ENCODE data around the gene TMEM150B.

Gene TMEM150B

GRCh38 chr19:55314396-55314795 lies 10.7 kb downstream of the TMEM150B start:
- Histone ChIP-seq H3K36me3 (ENCODE audit: insufficient read depth, insufficient read length, low read length) (peaks cover 15% of the 10 kb centered on the region), H3K9me3 (ENCODE audit: insufficient read depth, low read length) (no peaks in the 10 kb centered on the region), H3K27me3 (ENCODE audit: insufficient read depth, insufficient read length) (no peaks in the 10 kb centered on the region), H3K4me1 (ENCODE audit: insufficient read depth, insufficient read length) (peaks cover 8% of the 10 kb centered on the region), H3K4me3 (ENCODE audit: insufficient read length, low read depth) (no peak overlapping the region), H3K9ac (ENCODE audit: insufficient read length, low read depth) (no peak overlapping the region)
- no peak for DNase-seq (ENCODE audit: low read depth, low spot score)
- TF ChIP-seq ZNF274 (IDR thresholded peaks at IDR 0.05; ENCODE audit: low read depth, low read length) = no peak
- no peak for TF ChIP-seq SUZ12 (IDR thresholded peaks at IDR 0.05; ENCODE audit: extremely low read depth, insufficient read depth, insufficient read length)
- no peak for TF ChIP-seq YY1 (IDR thresholded peaks at IDR 0.05; ENCODE audit: insufficient read depth, insufficient read length)

- peaks cover 27% of the 10 kb centered on the region for H3K36me3 ChIP-seq (ENCODE audit: insufficient read depth, insufficient read length, low read length)
- TF ChIP-seq YY1 (IDR thresholded peaks at IDR 0.05; ENCODE audit: insufficient read depth, insufficient read length) = no peak
- TF ChIP-seq SUZ12 (IDR thresholded peaks at IDR 0.05; ENCODE audit: extremely low read depth, insufficient read depth, insufficient read length) = no peak
- TF ChIP-seq ZNF274 (IDR thresholded peaks at IDR 0.05; ENCODE audit: low read depth, low read length) = no peak
- H3K9me3 ChIP-seq (ENCODE audit: insufficient read depth, low read length) = no peaks in the 10 kb centered on the region
- no peaks in the 10 kb centered on the region for H3K27me3 ChIP-seq (ENCODE audit: insufficient read depth, insufficient read length)
- H3K9ac ChIP-seq (ENCODE audit: insufficient read length, low read depth) = no peak overlapping the region
- H3K4me3 ChIP-seq (ENCODE audit: insufficient read length, low read depth) = no peak overlapping the region
- peaks cover 8% of the 10 kb centered on the region for H3K4me1 ChIP-seq (ENCODE audit: insufficient read depth, insufficient read length)
- DNase-seq (ENCODE audit: low read depth, low spot score) = no peak
These were observed 12.3 kb downstream of the TMEM150B start for GRCh38 chr19:55312621-55313512.

- TF ChIP-seq YY1 (IDR thresholded peaks at IDR 0.05; ENCODE audit: insufficient read depth, insufficient read length) (no peak), ZNF274 (IDR thresholded peaks at IDR 0.05; ENCODE audit: low read depth, low read length) (no peak), SUZ12 (IDR thresholded peaks at IDR 0.05; ENCODE audit: extremely low read depth, insufficient read depth, insufficient read length) (no peak)
- peaks cover 8% of the 10 kb centered on the region for H3K4me1 ChIP-seq (ENCODE audit: insufficient read depth, insufficient read length)
- no peak for DNase-seq (ENCODE audit: low read depth, low spot score)
- H3K36me3 ChIP-seq (ENCODE audit: insufficient read depth, insufficient read length, low read length) = peaks cover 30% of the 10 kb centered on the region
- no peak overlapping the region for H3K9ac ChIP-seq (ENCODE audit: insufficient read length, low read depth)
- H3K27me3 ChIP-seq (ENCODE audit: insufficient read depth, insufficient read length) = no peaks in the 10 kb centered on the region
- H3K4me3 ChIP-seq (ENCODE audit: insufficient read length, low read depth) = no peak overlapping the region
- H3K9me3 ChIP-seq (ENCODE audit: insufficient read depth, low read length) = no peaks in the 10 kb centered on the region
These were observed 13.3 kb downstream of the TMEM150B start for GRCh38 chr19:55311797-55312196.

GRCh38 chr19:55311397-55311796 lies 13.7 kb downstream of the TMEM150B start:
- TF ChIP-seq ZNF274 (IDR thresholded peaks at IDR 0.05; ENCODE audit: low read depth, low read length) = no peak
- no peak for TF ChIP-seq YY1 (IDR thresholded peaks at IDR 0.05; ENCODE audit: insufficient read depth, insufficient read length)
- no peak for TF ChIP-seq SUZ12 (IDR thresholded peaks at IDR 0.05; ENCODE audit: extremely low read depth, insufficient read depth, insufficient read length)
- no peak for DNase-seq (ENCODE audit: low read depth, low spot score)
- Histone ChIP-seq H3K9me3 (ENCODE audit: insufficient read depth, low read length) (no peaks in the 10 kb centered on the region), H3K27me3 (ENCODE audit: insufficient read depth, insufficient read length) (no peaks in the 10 kb centered on the region), H3K36me3 (ENCODE audit: insufficient read depth, insufficient read length, low read length) (peaks cover 34% of the 10 kb centered on the region), H3K9ac (ENCODE audit: insufficient read length, low read depth) (no peak overlapping the region), H3K4me1 (ENCODE audit: insufficient read depth, insufficient read length) (peaks cover 8% of the 10 kb centered on the region), H3K4me3 (ENCODE audit: insufficient read length, low read depth) (no peak overlapping the region)

- Histone ChIP-seq H3K4me1 (ENCODE audit: insufficient read depth, insufficient read length) (peaks cover 8% of the 10 kb centered on the region), H3K4me3 (ENCODE audit: insufficient read length, low read depth) (no peak overlapping the region)
- no peak for TF ChIP-seq SUZ12 (IDR thresholded peaks at IDR 0.05; ENCODE audit: extremely low read depth, insufficient read depth, insufficient read length)
- TF ChIP-seq YY1 (IDR thresholded peaks at IDR 0.05; ENCODE audit: insufficient read depth, insufficient read length) = no peak
- TF ChIP-seq ZNF274 (IDR thresholded peaks at IDR 0.05; ENCODE audit: low read depth, low read length) = no peak
These were observed 14.6 kb downstream of the TMEM150B start for GRCh38 chr19:55310498-55310897.

GRCh38 chr19:55309448-55309847 lies 15.7 kb downstream of the TMEM150B start:
- H3K9ac ChIP-seq (ENCODE audit: insufficient read length, low read depth) = no peak overlapping the region
- no peak for DNase-seq (ENCODE audit: low read depth, low spot score)
- TF ChIP-seq ZNF274 (IDR thresholded peaks at IDR 0.05; ENCODE audit: low read depth, low read length) (no peak), YY1 (IDR thresholded peaks at IDR 0.05; ENCODE audit: insufficient read depth, insufficient read length) (no peak), SUZ12 (IDR thresholded peaks at IDR 0.05; ENCODE audit: extremely low read depth, insufficient read depth, insufficient read length) (no peak)
- peaks cover 8% of the 10 kb centered on the region for H3K4me1 ChIP-seq (ENCODE audit: insufficient read depth, insufficient read length)
- H3K36me3 ChIP-seq (ENCODE audit: insufficient read depth, insufficient read length, low read length) = peaks cover 50% of the 10 kb centered on the region
- H3K9me3 ChIP-seq (ENCODE audit: insufficient read depth, low read length) = no peaks in the 10 kb centered on the region
- no peaks in the 10 kb centered on the region for H3K27me3 ChIP-seq (ENCODE audit: insufficient read depth, insufficient read length)
- no peak overlapping the region for H3K4me3 ChIP-seq (ENCODE audit: insufficient read length, low read depth)

More at GRCh38 chr19:55310498-55310897, 14.6 kb downstream of the TMEM150B start:
- Histone ChIP-seq H3K27me3 (ENCODE audit: insufficient read depth, insufficient read length) (no peaks in the 10 kb centered on the region), H3K36me3 (ENCODE audit: insufficient read depth, insufficient read length, low read length) (peaks cover 43% of the 10 kb centered on the region), H3K9me3 (ENCODE audit: insufficient read depth, low read length) (no peaks in the 10 kb centered on the region), H3K9ac (ENCODE audit: insufficient read length, low read depth) (no peak overlapping the region)
- DNase-seq (ENCODE audit: low read depth, low spot score) = no peak

GRCh38 chr19:55308281-55308680 lies 16.9 kb downstream of the TMEM150B start:
- TF ChIP-seq ZNF274 (IDR thresholded peaks at IDR 0.05; ENCODE audit: low read depth, low read length) = no peak
- no peak for TF ChIP-seq SUZ12 (IDR thresholded peaks at IDR 0.05; ENCODE audit: extremely low read depth, insufficient read depth, insufficient read length)
- TF ChIP-seq YY1 (IDR thresholded peaks at IDR 0.05; ENCODE audit: insufficient read depth, insufficient read length) = no peak
- Histone ChIP-seq H3K4me1 (ENCODE audit: insufficient read depth, insufficient read length) (peaks cover 3% of the 10 kb centered on the region), H3K9me3 (ENCODE audit: insufficient read depth, low read length) (no peaks in the 10 kb centered on the region), H3K27me3 (ENCODE audit: insufficient read depth, insufficient read length) (no peaks in the 10 kb centered on the region), H3K9ac (ENCODE audit: insufficient read length, low read depth) (no peak overlapping the region), H3K4me3 (ENCODE audit: insufficient read length, low read depth) (no peak overlapping the region), H3K36me3 (ENCODE audit: insufficient read depth, insufficient read length, low read length) (peaks cover 61% of the 10 kb centered on the region)
- no peak for DNase-seq (ENCODE audit: low read depth, low spot score)

Measured in NT2/D1 (cell line).